Thyroid gland (tissue), 4 donors: ENCODE measurements around the gene TBC1D1. TPM values are rescaled to one million over a fixed set of nuclear protein-coding genes. Genes with fewer than 3 reads are reported as not detected.

Experiments used
- DNase-seq, 2 donors: peaks; one replicate each; pipeline ENCODE4 v3.0.0-alpha.2; 2019
- H3K27ac ChIP-seq, 3 donors: fragments of 200-600 bp; sonication (generic); 1 replicate in 2 of 3; 2 replicates in 1 of 3; pipeline ENCODE4 v1.5.1; 2016 to 2019; ENCODE audit warnings: mild to moderate bottlenecking in 1 of 3, moderate library complexity in 1 of 3
- H3K27me3 ChIP-seq: fragments of 200-600 bp; sonication (generic); one replicate; pipeline ENCODE4 v1.5.1; 2019
- H3K36me3 ChIP-seq, 2 donors: fragments of 200-600 bp; sonication (generic); one replicate each; pipeline ENCODE4 v1.5.1; 2016 to 2019
- H3K4me1 ChIP-seq, 2 donors: fragments of 200-600 bp; sonication (generic); one replicate each; pipeline ENCODE4 v1.5.1; 2017 to 2019
- H3K4me3 ChIP-seq, 3 donors: fragments of 200-600 bp; sonication (generic); replicated peaks in 1 of 3; 1 replicate in 2 of 3; 2 replicates in 1 of 3; pipeline ENCODE4 v1.5.1; 2016; ENCODE audit warnings: mild to moderate bottlenecking in 1 of 3
- H3K9me3 ChIP-seq: fragments of 200-600 bp; sonication (generic); one replicate; pipeline ENCODE4 v1.5.1; 2017
- POLR2A ChIP-seq, 2 donors: fragments of 450-650 bp; IDR thresholded peaks; one replicate each; pipeline ENCODE4 v1.6.1; 2017; ENCODE audit warnings: antibody characterized with exemption in 2 of 2, mild to moderate bottlenecking in 2 of 2, moderate library complexity in 1 of 2
- WGBS, 2 donors: methylation state at CpG; one replicate each; pipeline ENCODE4 v1.1.5; 2017; 5-methylcytosine and 5-hydroxymethylcytosine counted together
- intact Hi-C: fragments of 100-400 bp; cut with DNase I; formaldehyde crosslinking; loops from one replicate; pipeline ENCODE4 v1.15.1; 2023
- total RNA-seq, 4 donors: library from RNA; depleted of rRNA; stranded (reverse); fragments of >200 nt; gene quantifications; one replicate each; pipeline ENCODE4 v1.2.3, GENCODE V29; 2016
- TF ChIP-seq, protein P1 (sequence below), 6 experiments: fragments of 200-600 bp in 3 of 6; fragments of 450-650 bp in 3 of 6; sonication (generic) in 3 of 6; IDR thresholded peaks; one replicate each; pipeline ENCODE4 v1.5.1; 2016 to 2019; ENCODE audit warnings: antibody characterized with exemption in 6 of 6, mild to moderate bottlenecking in 2 of 6, inconsistent platforms in 1 of 6, moderate library complexity in 1 of 6

The TBC1D1 gene
- total RNA-seq, 4 donors from 2014 or later = 192 to 284 (median 230) TPM

DNA sequence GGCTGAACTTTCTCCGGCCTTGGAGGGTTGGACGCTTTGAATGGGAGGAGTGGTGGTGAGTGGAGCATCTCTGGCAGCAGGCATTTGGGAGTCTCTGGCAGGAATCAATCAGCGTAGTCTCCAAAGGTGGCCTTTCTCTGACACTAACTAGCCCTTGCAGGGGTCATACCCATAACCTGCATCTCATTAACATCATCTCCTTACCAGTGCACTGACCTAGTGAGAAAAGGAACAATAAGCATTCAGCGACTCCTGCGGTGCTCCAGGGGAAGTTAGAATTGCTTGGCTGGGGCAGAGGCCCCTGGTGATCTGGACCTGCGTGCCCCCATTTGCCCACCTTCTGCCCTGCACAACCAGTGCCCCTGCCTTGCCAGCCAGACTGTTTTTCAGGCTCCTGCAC, 231.2 kb downstream of the TBC1D1 start:
- H3K4me1 ChIP-seq = no peaks in the 10 kb centered on the region
- H3K27ac ChIP-seq = no peak overlapping the region
- TF ChIP-seq POLR2A (IDR thresholded peaks at IDR 0.05) = no peak
- TF ChIP-seq, protein P1, sequence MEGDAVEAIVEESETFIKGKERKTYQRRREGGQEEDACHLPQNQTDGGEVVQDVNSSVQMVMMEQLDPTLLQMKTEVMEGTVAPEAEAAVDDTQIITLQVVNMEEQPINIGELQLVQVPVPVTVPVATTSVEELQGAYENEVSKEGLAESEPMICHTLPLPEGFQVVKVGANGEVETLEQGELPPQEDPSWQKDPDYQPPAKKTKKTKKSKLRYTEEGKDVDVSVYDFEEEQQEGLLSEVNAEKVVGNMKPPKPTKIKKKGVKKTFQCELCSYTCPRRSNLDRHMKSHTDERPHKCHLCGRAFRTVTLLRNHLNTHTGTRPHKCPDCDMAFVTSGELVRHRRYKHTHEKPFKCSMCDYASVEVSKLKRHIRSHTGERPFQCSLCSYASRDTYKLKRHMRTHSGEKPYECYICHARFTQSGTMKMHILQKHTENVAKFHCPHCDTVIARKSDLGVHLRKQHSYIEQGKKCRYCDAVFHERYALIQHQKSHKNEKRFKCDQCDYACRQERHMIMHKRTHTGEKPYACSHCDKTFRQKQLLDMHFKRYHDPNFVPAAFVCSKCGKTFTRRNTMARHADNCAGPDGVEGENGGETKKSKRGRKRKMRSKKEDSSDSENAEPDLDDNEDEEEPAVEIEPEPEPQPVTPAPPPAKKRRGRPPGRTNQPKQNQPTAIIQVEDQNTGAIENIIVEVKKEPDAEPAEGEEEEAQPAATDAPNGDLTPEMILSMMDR (IDR thresholded peaks at IDR 0.05) = no peak
- H3K27me3 ChIP-seq = no peaks in the 10 kb centered on the region
- H3K4me3 ChIP-seq = no peak overlapping the region
- peaks cover 17 to 31% of the 10 kb centered on the region in 2 donors for H3K36me3 ChIP-seq
- WGBS, 2 donors = 93 to 95% methylated on average over 6 of the region's 6 CpGs
- intact Hi-C loops = no loop called here
- DNase-seq = no peak
- no peaks in the 10 kb centered on the region for H3K9me3 ChIP-seq

DNA sequence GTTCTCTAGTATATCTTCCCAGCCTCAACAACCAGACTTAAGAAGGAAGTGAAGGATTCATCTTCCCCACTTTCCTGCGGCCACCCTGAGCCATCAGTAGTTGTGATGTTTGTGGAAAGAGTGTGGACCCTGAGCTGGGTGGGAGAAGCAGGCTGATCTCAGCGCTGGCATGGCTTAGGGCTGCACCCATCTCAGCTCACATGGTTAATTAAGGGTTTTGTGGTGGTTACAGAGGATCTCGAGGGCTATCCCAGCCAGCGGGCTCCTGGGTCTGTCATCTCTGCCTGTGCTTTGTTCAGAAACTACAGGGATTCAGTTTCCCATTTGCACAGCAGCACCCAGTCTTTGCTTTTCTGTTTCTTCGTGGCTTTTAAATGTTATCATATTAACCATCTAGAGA, 232.7 kb downstream of the TBC1D1 start:
- intact Hi-C loops = no loop called here
- no peaks in the 10 kb centered on the region for H3K4me1 ChIP-seq
- H3K4me3 ChIP-seq = no peak overlapping the region
- no peak overlapping the region for H3K27ac ChIP-seq
- TF ChIP-seq, protein P1 (IDR thresholded peaks at IDR 0.05) = no peak
- no peak for TF ChIP-seq POLR2A (IDR thresholded peaks at IDR 0.05)
- 86 to 87% methylated on average over 5 of the region's 5 CpGs for WGBS, 2 donors
- DNase-seq = no peak
- H3K27me3 ChIP-seq = no peaks in the 10 kb centered on the region
- peaks cover 17 to 21% of the 10 kb centered on the region in 2 donors for H3K36me3 ChIP-seq
- H3K9me3 ChIP-seq = no peaks in the 10 kb centered on the region

DNA sequence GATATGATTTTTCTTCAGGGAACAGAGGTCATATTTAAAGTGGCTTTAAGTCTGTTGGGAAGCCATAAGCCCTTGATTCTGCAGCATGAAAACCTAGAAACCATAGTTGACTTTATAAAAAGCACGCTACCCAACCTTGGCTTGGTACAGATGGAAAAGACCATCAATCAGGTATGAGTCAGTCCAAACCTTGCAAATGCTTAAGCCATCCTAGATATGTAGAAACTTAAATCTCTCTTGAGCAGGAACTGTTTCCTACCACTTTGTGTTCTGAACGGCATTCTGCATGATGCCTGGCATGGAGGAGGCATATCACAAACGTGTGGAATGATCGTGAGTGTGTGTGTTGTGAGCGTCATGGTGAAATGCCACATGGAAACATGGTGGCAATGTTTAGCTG, 234.1 kb downstream of the TBC1D1 start:
- intact Hi-C loops = no loop called here
- H3K36me3 ChIP-seq = peaks cover 17 to 18% of the 10 kb centered on the region in 2 donors
- TF ChIP-seq, protein P1 (IDR thresholded peaks at IDR 0.05) = no peak
- no peak for TF ChIP-seq POLR2A (IDR thresholded peaks at IDR 0.05)
- no peaks in the 10 kb centered on the region for H3K9me3 ChIP-seq
- no peak for DNase-seq
- WGBS, 2 donors = 97 to 99% methylated on average over 5 of the region's 5 CpGs
- H3K27me3 ChIP-seq = no peaks in the 10 kb centered on the region
- no peaks in the 10 kb centered on the region for H3K4me1 ChIP-seq
- no peak overlapping the region for H3K27ac ChIP-seq
- H3K4me3 ChIP-seq = no peak overlapping the region

- H3K27ac ChIP-seq = no peak overlapping the region
- WGBS, 2 donors = 93 to 94% methylated on average over 2 of the region's 2 CpGs
- TF ChIP-seq POLR2A (IDR thresholded peaks at IDR 0.05) = no peak
- TF ChIP-seq, protein P1 (IDR thresholded peaks at IDR 0.05) = no peak
- no peaks in the 10 kb centered on the region for H3K9me3 ChIP-seq
- no peaks in the 10 kb centered on the region for H3K27me3 ChIP-seq
- no peak for DNase-seq
- H3K4me1 ChIP-seq = no peaks in the 10 kb centered on the region
- no peak overlapping the region for H3K4me3 ChIP-seq
- intact Hi-C loops = no loop called here
- H3K36me3 ChIP-seq = peaks cover 9 to 17% of the 10 kb centered on the region in 2 donors
These were observed 234.9 kb downstream of the TBC1D1 start for GRCh38 chr4:38125816-38126215.

GRCh38 chr4:38128478-38129459, 237.9 kb downstream of the TBC1D1 start:
- Histone ChIP-seq H3K27ac (no peak overlapping the region), H3K27me3 (no peaks in the 10 kb centered on the region), H3K9me3 (no peaks in the 10 kb centered on the region), H3K36me3 (peaks cover 13 to 26% of the 10 kb centered on the region in 2 donors), H3K4me1 (peaks cover 0 to 4% of the 10 kb centered on the region in 2 donors), H3K4me3 (no peak overlapping the region)
- 88 to 89% methylated on average over 7 of the region's 7 CpGs for WGBS, 2 donors
- TF ChIP-seq POLR2A (IDR thresholded peaks at IDR 0.05) = no peak
- TF ChIP-seq, protein P1 (IDR thresholded peaks at IDR 0.05) = no peak
- intact Hi-C loops = no loop called here
- DNase-seq = no peak
